DND-41 (cell line): ENCODE data around the gene GRIN1.

ENCODE experiments used
- ATAC-seq: fragments of 200-7000 bp; cut with Tn5 transposase; 3 replicates; pipeline ENCODE4 v1.9.1; 2021; ENCODE audit warnings: low read depth; ENCODE audit not compliant: insufficient read depth
- DNase-seq: peaks from one replicate; pipeline ENCODE4 v3.0.0-alpha.2; 2020
- H2AFZ ChIP-seq: 2 replicates; pipeline ENCODE4 v1.6.0; 2012; ENCODE audit warnings: low read depth, low read length
- H3K27ac ChIP-seq: 2 replicates; pipeline ENCODE4 v1.5.1; 2012; ENCODE audit warnings: low read length, inconsistent platforms
- H3K27me3 ChIP-seq: fragments of 200-600 bp; sonication (generic); 2 replicates; pipeline ENCODE4 v1.6.0; 2012; ENCODE audit warnings: low read length, mild to moderate bottlenecking, inconsistent platforms; ENCODE audit not compliant: insufficient read depth, poor library complexity
- H3K36me3 ChIP-seq: 2 replicates; pipeline ENCODE4 v1.5.1; 2012; ENCODE audit warnings: low read length, inconsistent platforms; ENCODE audit not compliant: insufficient read depth
- H3K4me1 ChIP-seq: 2 replicates; pipeline ENCODE4 v1.5.1; 2012; ENCODE audit warnings: mild to moderate bottlenecking, low read length; ENCODE audit not compliant: insufficient read depth
- H3K4me2 ChIP-seq: 2 replicates; pipeline ENCODE4 v1.6.0; 2012; ENCODE audit warnings: mild to moderate bottlenecking, moderate library complexity, low read length, inconsistent platforms; ENCODE audit not compliant: insufficient read depth
- H3K4me3 ChIP-seq, 2 experiments: fragments of 200-600 bp in 1 of 2; shearing (Covaris generic) in 1 of 2; 2 replicates each; pipeline ENCODE4 v1.5.1; 2012 to 2016; ENCODE audit warnings: inconsistent platforms in 2 of 2, low read length in 2 of 2, mild to moderate bottlenecking in 2 of 2, low read depth in 1 of 2, moderate library complexity in 1 of 2
- H3K79me2 ChIP-seq: 2 replicates; pipeline ENCODE4 v1.6.0; 2012; ENCODE audit warnings: low read length, inconsistent platforms; ENCODE audit not compliant: insufficient read depth
- H3K9ac ChIP-seq: 2 replicates; pipeline ENCODE4 v1.6.0; 2012; ENCODE audit warnings: low read depth, mild to moderate bottlenecking, inconsistent platforms, low read length, moderate library complexity
- H3K9me3 ChIP-seq: 2 replicates; pipeline ENCODE4 v1.5.1; 2012; ENCODE audit warnings: low read length, moderate library complexity, mild to moderate bottlenecking, inconsistent platforms; ENCODE audit not compliant: insufficient read depth, severe bottlenecking
- H4K20me1 ChIP-seq: 2 replicates; pipeline ENCODE4 v1.6.0; 2012; ENCODE audit warnings: low read length; ENCODE audit not compliant: insufficient read depth
- CTCF ChIP-seq: IDR thresholded peaks from 2 replicates; pipeline ENCODE4 v1.5.1; 2012; ENCODE audit warnings: borderline replicate concordance, low read length, moderate library complexity, mild to moderate bottlenecking; ENCODE audit not compliant: poor library complexity, severe bottlenecking; ENCODE audit errors: extremely low read depth
- EZH2 ChIP-seq: IDR thresholded peaks from 3 replicates; pipeline ENCODE4 v1.6.1; 2012; ENCODE audit warnings: borderline replicate concordance, low read depth, mild to moderate bottlenecking, moderate library complexity, low read length, inconsistent platforms; ENCODE audit not compliant: severe bottlenecking

The GRIN1 gene

GRCh38 chr9:137107312-137107921 lies 31.5 kb upstream of the GRIN1 start:
- Histone ChIP-seq H3K4me2 (no peak overlapping the region), H4K20me1 (peaks cover 15% of the 10 kb centered on the region; the same call in 1 of the 2 replicates), H3K4me1 (0 out of 2 replicates have a peak, but pooled peaks cover 1% of the 10 kb centered on the region), H2AFZ (no peak overlapping the region), H3K9ac (no peak overlapping the region), H3K79me2 (no peaks in the 10 kb centered on the region), H3K4me3 (no peak overlapping the region), H3K9me3 (peaks cover 3% of the 10 kb centered on the region), H3K27me3 (no peaks in the 10 kb centered on the region), H3K27ac (no peak overlapping the region), H3K36me3 (peaks cover 93% of the 10 kb centered on the region)
- DNase-seq (no peak), ATAC-seq (no peak)
- no peak for TF ChIP-seq EZH2
- no peak for TF ChIP-seq CTCF

GRCh38 chr9:137107982-137108381 lies 31.0 kb upstream of the GRIN1 start:
- ATAC-seq, result no peak
- Histone ChIP-seq H3K9ac (no peak overlapping the region), H4K20me1 (peaks cover 18% of the 10 kb centered on the region; the same call in 1 of the 2 replicates), H3K4me1 (peaks cover 5% of the 10 kb centered on the region; the same call in 1 of the 2 replicates), H3K4me3 (no peak overlapping the region), H3K4me2 (no peak overlapping the region), H3K9me3 (no peaks in the 10 kb centered on the region), H3K27me3 (no peaks in the 10 kb centered on the region), H3K27ac (no peak overlapping the region), H3K36me3 (peaks cover 93% of the 10 kb centered on the region), H3K79me2 (peaks cover 3% of the 10 kb centered on the region; the same call in 1 of the 2 replicates), H2AFZ (no peak overlapping the region)
- TF ChIP-seq EZH2, result no peak
- no peak for DNase-seq

GRCh38 chr9:137108608-137109249 lies 30.2 kb upstream of the GRIN1 start:
- Histone ChIP-seq H3K4me1 (peaks cover 12% of the 10 kb centered on the region), H3K4me2 (no peak overlapping the region), H3K79me2 (peaks cover 9% of the 10 kb centered on the region), H3K9ac (no peak overlapping the region), H3K9me3 (no peaks in the 10 kb centered on the region), H3K27ac (no peak overlapping the region), H2AFZ (no peak overlapping the region), H3K4me3 (no peak overlapping the region), H3K27me3 (no peaks in the 10 kb centered on the region), H3K36me3 (peaks cover 91% of the 10 kb centered on the region), H4K20me1 (peaks cover 18% of the 10 kb centered on the region; the same call in 1 of the 2 replicates)
- no peak; the same call in 2 of the 3 replicates for ATAC-seq
- no peak for TF ChIP-seq CTCF
- TF ChIP-seq EZH2, result no peak
- no peak for DNase-seq
